ENCODE measurements around the gene ZRANB1. TPM values are rescaled to one million over a fixed set of nuclear protein-coding genes. Genes with fewer than 3 reads are reported as not detected.

The ZRANB1 gene
- total and polyA plus RNA-seq, 10 of the 15 experiments (the other 5 are each of a cell fraction or from before 2014, with no cell fraction given), result 1.7 to 11.8 (median 6.2) TPM

DNA sequence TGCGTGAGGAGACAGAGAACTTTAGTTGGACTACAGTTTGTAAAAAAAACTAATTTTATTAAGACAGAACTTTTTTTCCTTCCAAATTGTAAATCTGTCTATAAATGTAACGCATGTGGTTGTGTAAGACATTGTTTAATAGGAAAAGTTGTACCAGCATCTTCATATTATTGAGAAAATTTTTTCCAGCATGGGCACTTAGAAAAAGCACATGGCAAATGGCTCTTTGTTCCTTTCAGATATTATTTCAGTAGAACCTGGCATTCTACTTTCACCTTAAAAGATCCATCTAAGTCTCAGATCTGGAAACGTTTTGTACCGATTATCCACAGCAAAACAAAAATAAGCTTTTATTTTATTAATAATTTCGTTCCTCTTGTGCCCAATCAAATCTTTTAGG, 43.2 kb downstream of the ZRANB1 start (continued):
- TF ChIP-seq, protein P1, sequence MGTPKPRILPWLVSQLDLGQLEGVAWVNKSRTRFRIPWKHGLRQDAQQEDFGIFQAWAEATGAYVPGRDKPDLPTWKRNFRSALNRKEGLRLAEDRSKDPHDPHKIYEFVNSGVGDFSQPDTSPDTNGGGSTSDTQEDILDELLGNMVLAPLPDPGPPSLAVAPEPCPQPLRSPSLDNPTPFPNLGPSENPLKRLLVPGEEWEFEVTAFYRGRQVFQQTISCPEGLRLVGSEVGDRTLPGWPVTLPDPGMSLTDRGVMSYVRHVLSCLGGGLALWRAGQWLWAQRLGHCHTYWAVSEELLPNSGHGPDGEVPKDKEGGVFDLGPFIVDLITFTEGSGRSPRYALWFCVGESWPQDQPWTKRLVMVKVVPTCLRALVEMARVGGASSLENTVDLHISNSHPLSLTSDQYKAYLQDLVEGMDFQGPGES (IDR thresholded peaks at IDR 0.05), result no peak
- TF ChIP-seq, protein P2, sequence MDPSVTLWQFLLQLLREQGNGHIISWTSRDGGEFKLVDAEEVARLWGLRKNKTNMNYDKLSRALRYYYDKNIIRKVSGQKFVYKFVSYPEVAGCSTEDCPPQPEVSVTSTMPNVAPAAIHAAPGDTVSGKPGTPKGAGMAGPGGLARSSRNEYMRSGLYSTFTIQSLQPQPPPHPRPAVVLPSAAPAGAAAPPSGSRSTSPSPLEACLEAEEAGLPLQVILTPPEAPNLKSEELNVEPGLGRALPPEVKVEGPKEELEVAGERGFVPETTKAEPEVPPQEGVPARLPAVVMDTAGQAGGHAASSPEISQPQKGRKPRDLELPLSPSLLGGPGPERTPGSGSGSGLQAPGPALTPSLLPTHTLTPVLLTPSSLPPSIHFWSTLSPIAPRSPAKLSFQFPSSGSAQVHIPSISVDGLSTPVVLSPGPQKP (IDR thresholded peaks at IDR 0.05; ENCODE audit: low read depth, low read length), result no peak

DNA sequence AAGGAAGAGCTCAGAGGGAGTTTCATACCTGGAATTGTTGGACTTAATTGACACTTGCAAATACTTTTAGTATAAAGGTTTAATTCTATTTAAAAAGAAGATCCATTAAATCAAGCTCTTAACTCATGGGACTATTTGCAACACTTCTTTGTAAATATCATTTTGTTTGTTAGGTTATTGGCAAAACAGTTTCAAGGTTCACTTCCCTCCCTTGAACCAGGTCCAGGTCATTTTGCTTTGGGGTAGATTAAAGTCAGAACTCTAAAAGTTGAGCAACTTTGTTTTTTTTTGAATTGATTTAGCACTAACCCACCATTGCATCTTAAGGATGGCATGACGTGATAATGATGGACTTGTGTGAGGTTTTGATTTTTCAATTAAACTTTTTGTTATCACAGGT, 45.9 kb downstream of the ZRANB1 start:
- no peak overlapping the region for H3K4me3 ChIP-seq
- 95% methylated on average over 1 of the region's 1 CpG for WGBS (ENCODE audit: insufficient coverage, insufficient replicate concordance, low lambda C conversion rate, missing lambda C conversion rate)
- H3K9me3 ChIP-seq (replicated peaks; ENCODE audit: control insufficient read depth, insufficient read depth, low read length), result no peaks in the 10 kb centered on the region
- TF ChIP-seq CHD4 (IDR thresholded peaks at IDR 0.05), result no peak
- TF ChIP-seq, protein P3, sequence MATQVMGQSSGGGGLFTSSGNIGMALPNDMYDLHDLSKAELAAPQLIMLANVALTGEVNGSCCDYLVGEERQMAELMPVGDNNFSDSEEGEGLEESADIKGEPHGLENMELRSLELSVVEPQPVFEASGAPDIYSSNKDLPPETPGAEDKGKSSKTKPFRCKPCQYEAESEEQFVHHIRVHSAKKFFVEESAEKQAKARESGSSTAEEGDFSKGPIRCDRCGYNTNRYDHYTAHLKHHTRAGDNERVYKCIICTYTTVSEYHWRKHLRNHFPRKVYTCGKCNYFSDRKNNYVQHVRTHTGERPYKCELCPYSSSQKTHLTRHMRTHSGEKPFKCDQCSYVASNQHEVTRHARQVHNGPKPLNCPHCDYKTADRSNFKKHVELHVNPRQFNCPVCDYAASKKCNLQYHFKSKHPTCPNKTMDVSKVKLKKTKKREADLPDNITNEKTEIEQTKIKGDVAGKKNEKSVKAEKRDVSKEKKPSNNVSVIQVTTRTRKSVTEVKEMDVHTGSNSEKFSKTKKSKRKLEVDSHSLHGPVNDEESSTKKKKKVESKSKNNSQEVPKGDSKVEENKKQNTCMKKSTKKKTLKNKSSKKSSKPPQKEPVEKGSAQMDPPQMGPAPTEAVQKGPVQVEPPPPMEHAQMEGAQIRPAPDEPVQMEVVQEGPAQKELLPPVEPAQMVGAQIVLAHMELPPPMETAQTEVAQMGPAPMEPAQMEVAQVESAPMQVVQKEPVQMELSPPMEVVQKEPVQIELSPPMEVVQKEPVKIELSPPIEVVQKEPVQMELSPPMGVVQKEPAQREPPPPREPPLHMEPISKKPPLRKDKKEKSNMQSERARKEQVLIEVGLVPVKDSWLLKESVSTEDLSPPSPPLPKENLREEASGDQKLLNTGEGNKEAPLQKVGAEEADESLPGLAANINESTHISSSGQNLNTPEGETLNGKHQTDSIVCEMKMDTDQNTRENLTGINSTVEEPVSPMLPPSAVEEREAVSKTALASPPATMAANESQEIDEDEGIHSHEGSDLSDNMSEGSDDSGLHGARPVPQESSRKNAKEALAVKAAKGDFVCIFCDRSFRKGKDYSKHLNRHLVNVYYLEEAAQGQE (IDR thresholded peaks at IDR 0.05; ENCODE audit: low read depth, low read length), result no peak
- no peak for TF ChIP-seq RAD21 (IDR thresholded peaks at IDR 0.05; ENCODE audit: insufficient read depth, low read depth, low read length)
- no peak for TF ChIP-seq STAT1 (conservative IDR thresholded peaks at IDR 0.05)
- TF ChIP-seq MEF2A (IDR thresholded peaks at IDR 0.05; ENCODE audit: insufficient read depth, low read depth, low read length), result no peak
- TF ChIP-seq, protein P4, sequence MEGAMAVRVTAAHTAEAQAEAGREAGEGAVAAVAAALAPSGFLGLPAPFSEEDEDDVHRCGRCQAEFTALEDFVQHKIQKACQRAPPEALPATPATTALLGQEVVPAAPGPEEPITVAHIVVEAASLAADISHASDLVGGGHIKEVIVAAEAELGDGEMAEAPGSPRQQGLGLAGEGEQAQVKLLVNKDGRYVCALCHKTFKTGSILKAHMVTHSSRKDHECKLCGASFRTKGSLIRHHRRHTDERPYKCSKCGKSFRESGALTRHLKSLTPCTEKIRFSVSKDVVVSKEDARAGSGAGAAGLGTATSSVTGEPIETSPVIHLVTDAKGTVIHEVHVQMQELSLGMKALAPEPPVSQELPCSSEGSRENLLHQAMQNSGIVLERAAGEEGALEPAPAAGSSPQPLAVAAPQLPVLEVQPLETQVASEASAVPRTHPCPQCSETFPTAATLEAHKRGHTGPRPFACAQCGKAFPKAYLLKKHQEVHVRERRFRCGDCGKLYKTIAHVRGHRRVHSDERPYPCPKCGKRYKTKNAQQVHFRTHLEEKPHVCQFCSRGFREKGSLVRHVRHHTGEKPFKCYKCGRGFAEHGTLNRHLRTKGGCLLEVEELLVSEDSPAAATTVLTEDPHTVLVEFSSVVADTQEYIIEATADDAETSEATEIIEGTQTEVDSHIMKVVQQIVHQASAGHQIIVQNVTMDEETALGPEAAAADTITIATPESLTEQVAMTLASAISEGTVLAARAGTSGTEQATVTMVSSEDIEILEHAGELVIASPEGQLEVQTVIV (IDR thresholded peaks at IDR 0.05; ENCODE audit: borderline replicate concordance, partially characterized antibody), result no peak
- ChIA-PET CTCF (interaction anchor here (1.3 kb wide), 1 partner anchor 17 kb away, joined by 4 read pairs; no protein-coding TSS in a partner anchor), POLR2A (no interaction called here), SMC1A (ENCODE audit: uncharacterized antibody, unreplicated experiment) (interaction anchor here (1.0 kb wide), 1 partner anchor 72 kb away, joined by 3 read pairs; no protein-coding TSS in a partner anchor), RAD21 (ENCODE audit: unreplicated experiment) (interaction anchor here (1.1 kb wide), 1 partner anchor 18 kb away, joined by 6 read pairs; no protein-coding TSS in a partner anchor)
- H3K27ac ChIP-seq (ENCODE audit: control insufficient read depth, insufficient read depth), result no peak overlapping the region
- BruUV-seq (replicated peaks), result no TSS peak
- intact Hi-C loops (cut with micrococcal nuclease; ENCODE audit: unreplicated experiment) (no loop called here), in situ Hi-C loops (cut with MboI) (no loop called here)
- DNase-seq (ENCODE audit: low read depth, low spot score) (no peak), ATAC-seq (no peak), FAIRE-seq (no peak)
- no peaks in the 10 kb centered on the region for H3K79me2 ChIP-seq (ENCODE audit: control insufficient read depth, insufficient read depth, low read length)
- H4K20me1 ChIP-seq (ENCODE audit: control insufficient read depth, insufficient read depth), result no peaks in the 10 kb centered on the region
- no peak overlapping the region for H2AFZ ChIP-seq (ENCODE audit: control insufficient read depth, low read depth, low read length)
- H3K36me3 ChIP-seq (ENCODE audit: control insufficient read depth in 2 of 2, insufficient read depth in 2 of 2, low read length in 1 of 2), result peaks cover 2 to 3% of the 10 kb centered on the region in 2 experiments; a peak in 3 of 4 replicates
- peaks cover 9% of the 10 kb centered on the region for H3K4me1 ChIP-seq (ENCODE audit: control insufficient read depth, insufficient read depth, low read length)
- H3K9ac ChIP-seq (ENCODE audit: control insufficient read depth, insufficient read depth, low read length), result no peak overlapping the region
- H3K27me3 ChIP-seq (replicated peaks in 1 of 2; ENCODE audit: control insufficient read depth in 2 of 2, insufficient read depth in 2 of 2, low read length in 1 of 2), result no peaks in the 10 kb centered on the region
- H3K4me2 ChIP-seq (ENCODE audit: control insufficient read depth, insufficient read depth), result no peak overlapping the region
